GM12878 (cell line): ENCODE data around the gene MAP7. TPM values are rescaled to one million over a fixed set of nuclear protein-coding genes. Genes with fewer than 3 reads are reported as not detected.

ENCODE experiments used
- ATAC-seq: fragments of 200-7000 bp; cut with Tn5 transposase; 3 replicates; pipeline ENCODE4 v1.9.1; 2020; ENCODE audit warnings: mild to moderate bottlenecking, moderate library complexity
- BruUV-seq: library from RNA; stranded (reverse); fragments of 400-500 nt; replicated peaks from 2 replicates; lab custom pipeline; 2021; lab: Mats Ljungman, UMichigan
- CTCF ChIA-PET: fragments of 300-600 bp; sonication (Branson Sonifier 250); formaldehyde crosslinking; extraction: SDS; loops from one replicate; lab custom pipeline; 2021; ENCODE audit warnings: inconsistent platforms; lab: Yijun Ruan, JAX
- POLR2A ChIA-PET: fragments of 350-600 bp; formaldehyde crosslinking; extraction: SDS; loops from one replicate; lab custom pipeline; 2021; ENCODE audit warnings: inconsistent platforms; lab: Charles Lee
- RAD21 ChIA-PET: fragments of 300-600 bp; sonication (Branson Sonifier 250); formaldehyde crosslinking; loops from one replicate; lab custom pipeline; 2023; ENCODE audit warnings: antibody characterized with exemption; ENCODE audit not compliant: unreplicated experiment; lab: Charles Lee
- SMC1A ChIA-PET: fragments of 300-600 bp; sonication (Branson Sonifier 250); formaldehyde crosslinking; loops from one replicate; lab custom pipeline; 2023; ENCODE audit not compliant: unreplicated experiment, uncharacterized antibody; lab: Charles Lee
- DNase-seq: peaks from one replicate; pipeline ENCODE4 v3.0.0-alpha.2; 2011; ENCODE audit warnings: low read depth, low spot score
- FAIRE-seq: peaks from 3 replicates; lab custom pipeline; 2011; peaks lifted over from hg19 to GRCh38; lab: Jason Lieb, UNC
- H2AFZ ChIP-seq: 2 replicates; pipeline ENCODE4 v1.6.0; 2011; ENCODE audit warnings: low read depth, low read length, control low read depth; ENCODE audit not compliant: control insufficient read depth
- H3K27ac ChIP-seq: 2 replicates; pipeline ENCODE4 v1.5.1; 2011; ENCODE audit warnings: control low read depth; ENCODE audit not compliant: control insufficient read depth, insufficient read depth
- H3K27me3 ChIP-seq, 2 experiments: replicated peaks in 1 of 2; 2 replicates each; pipeline versions ENCODE4 v1.6.0 to v1.6.1; 2011; ENCODE audit warnings: low read length in 1 of 2; ENCODE audit not compliant: control insufficient read depth in 2 of 2, insufficient read depth in 2 of 2
- H3K36me3 ChIP-seq, 2 experiments: 2 replicates each; pipeline ENCODE4 v1.5.1; 2011; ENCODE audit warnings: low read length in 1 of 2; ENCODE audit not compliant: control insufficient read depth in 2 of 2, insufficient read depth in 2 of 2
- H3K4me1 ChIP-seq: 2 replicates; pipeline ENCODE4 v1.6.1; 2011; ENCODE audit warnings: mild to moderate bottlenecking, low read length, moderate library complexity, mixed read lengths; ENCODE audit not compliant: control insufficient read depth, insufficient read depth
- H3K4me2 ChIP-seq: 2 replicates; pipeline ENCODE4 v1.6.0; 2011; ENCODE audit warnings: control low read depth; ENCODE audit not compliant: control insufficient read depth, insufficient read depth
- H3K4me3 ChIP-seq: fragments of 200-600 bp; sonication (generic); 2 replicates; pipeline ENCODE4 v1.5.1; 2016
- H3K79me2 ChIP-seq: 2 replicates; pipeline ENCODE4 v1.6.0; 2011; ENCODE audit warnings: low read length; ENCODE audit not compliant: control insufficient read depth, insufficient read depth
- H3K9ac ChIP-seq: 2 replicates; pipeline ENCODE4 v1.8.0; 2011; ENCODE audit warnings: low read length, control low read depth, mixed read lengths; ENCODE audit not compliant: control insufficient read depth, insufficient read depth
- H3K9me3 ChIP-seq: replicated peaks from 3 replicates; pipeline ENCODE4 v1.5.1; 2011; ENCODE audit warnings: mild to moderate bottlenecking, low read length; ENCODE audit not compliant: control insufficient read depth, insufficient read depth
- H4K20me1 ChIP-seq: 2 replicates; pipeline ENCODE4 v1.6.0; 2011; ENCODE audit not compliant: control insufficient read depth, insufficient read depth
- EP300 ChIP-seq, 2 experiments: fragments of 150-350 bp in 1 of 2; IDR thresholded peaks; 2 replicates each; pipeline ENCODE4 v1.6.1; 2011 to 2012; ENCODE audit warnings: low read depth in 2 of 2, low read length in 2 of 2, borderline replicate concordance in 1 of 2, improper control_type of control experiment in 1 of 2, inconsistent platforms in 1 of 2; ENCODE audit not compliant: control insufficient read depth in 1 of 2
- ESRRA ChIP-seq: IDR thresholded peaks from 2 replicates; pipeline ENCODE4 v1.6.1; 2012; ENCODE audit warnings: mild to moderate bottlenecking, low read length, improper control_type of control experiment
- JUNB ChIP-seq: IDR thresholded peaks from 2 replicates; pipeline ENCODE4 v1.6.1; 2016; ENCODE audit warnings: antibody characterized with exemption, mild to moderate bottlenecking
- MEF2B ChIP-seq: fragments of 450-650 bp; IDR thresholded peaks from 2 replicates; pipeline ENCODE4 v1.6.1; 2018; ENCODE audit warnings: mild to moderate bottlenecking, moderate library complexity; ENCODE audit not compliant: partially characterized antibody, poor library complexity, severe bottlenecking
- MTA2 ChIP-seq: fragments of 450-650 bp; IDR thresholded peaks from 2 replicates; pipeline ENCODE4 v1.6.1; 2016; ENCODE audit warnings: low read depth, mild to moderate bottlenecking, moderate library complexity
- NFXL1 ChIP-seq: fragments of 450-650 bp; IDR thresholded peaks from 2 replicates; pipeline ENCODE4 v1.6.1; 2017; ENCODE audit warnings: antibody characterized with exemption, mild to moderate bottlenecking, borderline replicate concordance
- NR2C1 ChIP-seq: fragments of 450-650 bp; IDR thresholded peaks from 2 replicates; pipeline ENCODE4 v1.6.1; 2017; ENCODE audit warnings: antibody characterized with exemption, mild to moderate bottlenecking, moderate library complexity
- REST ChIP-seq: IDR thresholded peaks from 2 replicates; pipeline ENCODE4 v1.6.1; 2012; ENCODE audit warnings: mild to moderate bottlenecking, low read depth, low read length
- USF1 ChIP-seq: IDR thresholded peaks from 2 replicates; pipeline ENCODE4 v1.6.1; 2011; ENCODE audit warnings: borderline replicate concordance, low read depth, mild to moderate bottlenecking, moderate library complexity, mixed read lengths, low read length; ENCODE audit not compliant: insufficient read depth; ENCODE audit errors: extremely low read length
- WGBS: methylation state at CpG from one replicate; pipeline ENCODE4 v1.1.6; 2016; ENCODE audit warnings: low lambda C conversion rate; ENCODE audit not compliant: insufficient replicate concordance, insufficient coverage; ENCODE audit errors: missing lambda C conversion rate; 5-methylcytosine and 5-hydroxymethylcytosine counted together
- in situ Hi-C: fragments of 300-500 bp; cut with MboI; formaldehyde crosslinking; loops from 9 replicates; pipeline ENCODE4 v1.14.3; 2018; ENCODE audit warnings: mixed read lengths
- intact Hi-C: fragments of 100-400 bp; cut with micrococcal nuclease; formaldehyde crosslinking; loops from one replicate; pipeline ENCODE4 v1.14.2; 2022; ENCODE audit not compliant: unreplicated experiment
- polyA plus RNA-seq, 11 experiments: library from polyadenylated mRNA; depleted of rRNA in 4 of 11; unstranded in 6 of 11; stranded (reverse) in 5 of 11; fragments of >200 nt; fragmentation: Nextera tagmentation in 4 of 11; fragmentation: Illumina TruSeq in 1 of 11; extraction: Ambion mirVana in 4 of 11; extraction: Trizol in 1 of 11; gene quantifications; 1 replicate in 1 of 11; 2 replicates in 10 of 11; pipeline versions ENCODE4 v1.2.1 to v1.2.3, GENCODE V29; 2011 to 2016; ENCODE audit warnings: inconsistent platforms in 2 of 11, missing spikeins in 2 of 11, low read depth in 1 of 11
- total RNA-seq, 4 experiments: library from RNA; depleted of rRNA in 3 of 4; stranded (reverse); fragments of >200 nt in 3 of 4; fragmentation: Illumina TruSeq in 1 of 4; extraction: Trizol in 1 of 4; gene quantifications; 2 replicates each; pipeline versions ENCODE4 v1.2.1 to v1.2.3, GENCODE V29; 2013 to 2021

Gene MAP7
- total and polyA plus RNA-seq, 10 of the 15 experiments (the other 5 are each of a cell fraction or from before 2014, with no cell fraction given) = 0.04 to 0.17 (median 0.08) TPM; not detected in 2

GRCh38 chr6:136477548-136477947 is 72.7 kb downstream of the MAP7 start:
- intact Hi-C loops (no loop called here), in situ Hi-C loops (no loop called here)
- FAIRE-seq (no peak), ATAC-seq (no peak), DNase-seq (no peak)
- Histone ChIP-seq H3K27me3 (no peaks in the 10 kb centered on the region), H3K27ac (no peak overlapping the region), H3K4me3 (no peak overlapping the region), H3K4me2 (no peak overlapping the region), H3K36me3 (no peaks in the 10 kb centered on the region), H3K9ac (no peak overlapping the region), H2AFZ (no peak overlapping the region), H3K4me1 (no peaks in the 10 kb centered on the region)
- SMC1A ChIA-PET = no interaction called here
- BruUV-seq = no TSS peak
- CTCF ChIA-PET = no interaction called here
- RAD21 ChIA-PET = no interaction called here
- POLR2A ChIA-PET = no interaction called here
- TF ChIP-seq NFXL1 = no peak
- TF ChIP-seq REST = peak; percentile 43; the same call in 1 of the 2 replicates
- TF ChIP-seq, all 136 proteins: peak for 1
- Histone ChIP-seq H3K9me3 (no peaks in the 10 kb centered on the region), H3K79me2 (no peaks in the 10 kb centered on the region), H4K20me1 (no peaks in the 10 kb centered on the region)

GRCh38 chr6:136475686-136476085 is 74.5 kb downstream of the MAP7 start:
- Histone ChIP-seq H2AFZ (no peak overlapping the region), H3K36me3 (no peaks in the 10 kb centered on the region), H3K27me3 (peaks cover 0 to 2% of the 10 kb centered on the region in 2 experiments; a peak in 1 of 4 replicates), H3K4me1 (no peaks in the 10 kb centered on the region), H4K20me1 (no peaks in the 10 kb centered on the region), H3K4me3 (no peak overlapping the region), H3K4me2 (no peak overlapping the region), H3K27ac (no peak overlapping the region), H3K9me3 (no peaks in the 10 kb centered on the region), H3K9ac (no peak overlapping the region), H3K79me2 (no peaks in the 10 kb centered on the region)
- intact Hi-C loops (no loop called here), in situ Hi-C loops (no loop called here)
- no TSS peak for BruUV-seq
- WGBS = 51% methylated on average over 4 of the region's 4 CpGs
- ChIA-PET SMC1A (no interaction called here), RAD21 (no interaction called here), CTCF (interaction anchor here (1.1 kb wide), 1 partner anchor 33 kb away, joined by 4 read pairs; no protein-coding TSS in a partner anchor), POLR2A (no interaction called here)
- no peak for FAIRE-seq
- no peak for DNase-seq
- no peak for ATAC-seq
- TF ChIP-seq MEF2B (no peak), JUNB (no peak), NR2C1 (no peak), MTA2 (no peak), ESRRA (no peak), EP300 (IDR thresholded peaks at IDR 0.05; ENCODE audit: borderline replicate concordance in 1 of 2, control insufficient read depth in 1 of 2, low read depth in 2 of 2, low read length in 2 of 2) (no peak), USF1 (no peak)
